ENCODE data around the gene SOX10. TPM values are rescaled to one million over a fixed set of nuclear protein-coding genes. Genes with fewer than 3 reads are reported as not detected.
A peak's percentile ranks its signal among the peaks of the same experiment; 100 is the strongest.

Gene SOX10
- total and polyA plus RNA-seq, 9 of the 15 experiments (the other 6 are each of a cell fraction or from before 2014, with no cell fraction given): not detected

DNA sequence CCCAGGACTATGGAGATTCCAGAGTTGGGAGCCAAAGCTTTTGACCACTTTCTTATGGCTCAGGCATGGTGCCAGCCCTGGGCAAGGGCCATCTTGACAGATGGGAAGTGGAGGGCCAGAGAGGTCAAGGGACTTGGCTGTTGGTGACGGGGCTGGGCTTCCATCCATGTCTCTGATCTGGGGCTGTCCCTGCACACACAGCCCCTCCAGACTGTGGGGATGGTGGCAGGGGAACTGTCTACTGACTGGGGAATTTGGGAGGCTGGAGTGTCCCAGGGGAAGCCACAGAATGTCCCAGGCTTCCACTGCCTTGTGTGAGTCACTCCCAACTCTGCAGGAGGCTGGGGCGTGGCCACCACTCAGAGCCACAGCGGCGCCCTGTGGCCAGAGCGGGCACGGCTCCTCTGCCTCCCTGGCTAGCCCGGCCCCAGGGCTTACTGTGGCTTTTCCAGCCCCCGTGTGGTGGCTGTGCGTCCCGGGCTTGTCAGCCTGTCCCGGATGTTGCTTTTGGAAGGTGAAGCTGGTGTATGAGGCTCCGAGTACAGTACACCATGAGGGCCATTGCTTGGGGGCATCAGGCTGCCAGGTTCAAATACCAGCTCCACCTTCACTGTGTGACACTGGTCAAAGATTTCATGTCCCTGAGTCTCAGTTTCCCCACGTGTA lies 50.5 kb downstream of the SOX10 start (continued):
- TF ChIP-seq FOXP4 (CRISPR knock-in tag; IDR thresholded peaks at IDR 0.05; ENCODE audit: borderline replicate concordance): peak; percentile 56; the same call in 1 of the 2 replicates
- peak; percentile 70 for TF ChIP-seq JUN (IDR thresholded peaks at IDR 0.05; ENCODE audit: borderline replicate concordance, low read depth, low read length)
- TF ChIP-seq JUN (CRISPR knock-in tag; IDR thresholded peaks at IDR 0.05; ENCODE audit: borderline replicate concordance): no peak
- peak; percentile 31; the same call in 1 of the 2 replicates for TF ChIP-seq VEZF1 (CRISPR knock-in tag; IDR thresholded peaks at IDR 0.05)
- TF ChIP-seq ARID1B (IDR thresholded peaks at IDR 0.05): peak; percentile 46
- TF ChIP-seq MYC (IDR thresholded peaks at IDR 0.05; ENCODE audit: low read depth, low read length): peak; percentile 39; the same call in 1 of the 2 replicates
- TF ChIP-seq MYC (CRISPR knock-in tag; IDR thresholded peaks at IDR 0.05; ENCODE audit: borderline replicate concordance, low read depth): no peak
- peak; percentile 91 for TF ChIP-seq CTCFL (IDR thresholded peaks at IDR 0.05; ENCODE audit: borderline replicate concordance, insufficient read depth, low read depth, low read length, poor library complexity, severe bottlenecking)
- no peak for TF ChIP-seq CEBPB (tag; IDR thresholded peaks at IDR 0.05)
- TF ChIP-seq NBN (IDR thresholded peaks at IDR 0.05; ENCODE audit: low read depth): peak; percentile 46; the same call in 1 of the 2 replicates
- TF ChIP-seq JUND (IDR thresholded peaks at IDR 0.05; ENCODE audit: borderline replicate concordance, low read depth, low read length): peak; percentile 89
- TF ChIP-seq JUND (tag; IDR thresholded peaks at IDR 0.05; ENCODE audit: borderline replicate concordance, low read depth, low read length): peak; percentile 81; the same call in 1 of the 3 replicates
- no peak for TF ChIP-seq THAP12 (CRISPR knock-in tag; IDR thresholded peaks at IDR 0.05)
- TF ChIP-seq FOSL1 (tag; conservative IDR thresholded peaks at IDR 0.05): peak; percentile 86
- TF ChIP-seq ZNF707 (CRISPR knock-in tag; conservative IDR thresholded peaks at IDR 0.05): no peak
- peak; percentile 58; the same call in 1 of the 2 replicates for TF ChIP-seq ATF7 (IDR thresholded peaks at IDR 0.05)
- peak; percentile 60 for TF ChIP-seq HMGN3 (IDR thresholded peaks at IDR 0.05; ENCODE audit: borderline replicate concordance, extremely low read depth, insufficient read length, low read depth, low read length)
- peak; percentile 92 for TF ChIP-seq XRCC5 (IDR thresholded peaks at IDR 0.05; ENCODE audit: low read depth, low read length)
- peak; percentile 52 for TF ChIP-seq CREM (IDR thresholded peaks at IDR 0.05; ENCODE audit: low read depth)
- TF ChIP-seq ETV5 (CRISPR knock-in tag; IDR thresholded peaks at IDR 0.05; ENCODE audit: low read depth): 0 out of 2 replicates have a peak, but pooled peaks have one; percentile 27
